K562 (cell line): Measurements from ENCODE around the gene LZTR1.

Experiments
- CBX3 ChIP-seq, 2 experiments: IDR thresholded peaks; 1 replicate in 1 of 2; 2 replicates in 1 of 2; pipeline ENCODE4 v1.6.1; 2012; ENCODE audit warnings: inconsistent platforms in 2 of 2, low read length in 2 of 2, borderline replicate concordance in 1 of 2, control low read depth in 1 of 2
- KDM1A ChIP-seq, 2 experiments: fragments of 450-650 bp; IDR thresholded peaks; 2 replicates each; pipeline ENCODE4 v1.6.1; 2016; ENCODE audit warnings: mild to moderate bottlenecking in 2 of 2
- MAFF ChIP-seq: IDR thresholded peaks from 2 replicates; pipeline ENCODE4 v1.6.1; 2012; ENCODE audit warnings: low read length, improper control_type of control experiment
- PHF20 ChIP-seq: fragments of 450-650 bp; IDR thresholded peaks from 2 replicates; pipeline ENCODE4 v1.6.1; 2018; ENCODE audit not compliant: partially characterized antibody
- POLR2A ChIP-seq: fragments of 450-650 bp; conservative IDR thresholded peaks from 2 replicates; pipeline ENCODE4 v1.6.1; 2016
- RAD21 ChIP-seq, 2 experiments: fragments of 250-450 bp in 1 of 2; fragments of 450-650 bp in 1 of 2; sonication (Bioruptor Pico) in 1 of 2; formaldehyde crosslinking in 1 of 2; IDR thresholded peaks in 1 of 2; conservative IDR thresholded peaks in 1 of 2; 2 replicates each; pipeline versions ENCODE4 v1.4.0 to v1.8.0; 2020 to 2022; ENCODE audit warnings: mild to moderate bottlenecking in 2 of 2, moderate library complexity in 1 of 2
- RNF2 ChIP-seq: sonication (generic); IDR thresholded peaks from 2 replicates; pipeline ENCODE4 v1.6.1; 2016
- ZFP30 ChIP-seq: fragments of 250-450 bp; sonication (Bioruptor Pico); IDR thresholded peaks from 2 replicates; pipeline ENCODE4 v1.8.0; 2022; ENCODE audit warnings: moderate library complexity, mild to moderate bottlenecking, inconsistent platforms, borderline replicate concordance
- ZNF263 ChIP-seq: sonication (generic); formaldehyde crosslinking; IDR thresholded peaks from 2 replicates; pipeline ENCODE4 v1.8.0; 2022; ENCODE audit warnings: mild to moderate bottlenecking, missing genetic modification reagents, borderline replicate concordance
- ZNF384 ChIP-seq: IDR thresholded peaks from 2 replicates; pipeline ENCODE4 v1.6.1; 2012; ENCODE audit warnings: low read depth, low read length, improper control_type of control experiment
- TF ChIP-seq, protein P1 (sequence below): fragments of 150-350 bp; IDR thresholded peaks from 2 replicates; pipeline ENCODE4 v1.6.1; 2014; ENCODE audit warnings: low read depth, mild to moderate bottlenecking, low read length, borderline replicate concordance
- TF ChIP-seq, protein P2 (sequence below), 3 experiments: IDR thresholded peaks in 2 of 3; conservative IDR thresholded peaks in 1 of 3; 2 replicates each; pipeline ENCODE4 v1.5.1; 2011 to 2012; ENCODE audit warnings: low read length in 3 of 3, mild to moderate bottlenecking in 3 of 3, control low read depth in 2 of 3, improper control_type of control experiment in 1 of 3, inconsistent platforms in 1 of 3, low read depth in 1 of 3, mixed read lengths in 1 of 3, moderate library complexity in 1 of 3; ENCODE audit not compliant: insufficient read depth in 2 of 3

DNA sequence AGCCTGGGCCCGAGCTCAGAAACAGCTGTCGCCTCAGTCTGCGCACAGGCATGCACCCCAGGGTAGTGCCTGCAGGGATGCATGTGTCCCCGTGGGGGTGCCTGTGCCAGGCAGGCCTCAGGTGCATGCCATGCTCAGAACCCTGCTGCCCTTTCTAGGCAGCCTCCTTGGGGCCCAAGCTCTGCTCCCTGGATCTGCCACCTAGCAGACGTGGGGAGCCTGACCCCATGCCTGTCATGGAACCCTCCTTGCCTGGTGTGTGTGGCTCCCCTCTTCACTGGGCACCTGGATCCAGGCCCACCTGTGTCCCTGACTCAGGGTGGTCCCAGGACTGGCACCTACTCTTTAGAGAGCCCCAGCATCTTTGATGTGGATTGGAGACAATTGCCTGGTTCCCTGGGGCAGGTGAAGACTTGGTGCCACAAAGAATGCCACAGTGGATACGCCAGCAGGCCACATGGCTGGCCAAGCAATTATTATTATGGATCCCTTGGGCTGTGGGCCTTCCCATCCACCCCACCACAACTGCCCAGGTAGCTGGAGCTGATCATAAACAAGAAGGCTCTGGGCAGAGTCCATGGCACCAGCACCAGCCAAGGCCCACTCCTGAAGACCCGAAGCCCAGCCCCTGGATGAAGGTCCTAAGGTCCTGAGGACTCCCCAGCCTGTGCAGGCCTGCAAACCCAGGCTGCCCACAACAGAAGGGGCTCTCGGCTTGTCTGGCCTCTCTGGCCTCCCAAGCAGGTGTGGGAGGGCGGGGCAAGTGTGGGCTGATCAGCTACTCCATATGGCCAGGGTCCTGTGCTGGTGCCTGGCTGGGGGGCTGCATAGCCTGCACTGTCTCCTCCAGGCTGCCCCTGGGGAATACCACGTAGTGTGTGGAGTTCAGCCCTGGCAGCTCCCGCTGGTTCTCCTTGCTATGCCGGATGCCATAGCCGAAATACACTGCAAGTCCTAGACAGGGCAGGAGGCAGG lies 46.5 kb downstream of the LZTR1 start:
- TF ChIP-seq POLR2A (no peak), ZFP30 (CRISPR knock-in tag) (no peak), ZNF263 (CRISPR knock-in tag) (no peak), RAD21 (CRISPR knock-in tag; conservative IDR thresholded peaks at IDR 0.05 in 1 of 2, IDR thresholded peaks at IDR 0.05 in 1 of 2) (no peak), ZNF384 (no peak), MAFF (no peak), CBX3 (IDR thresholded peaks at IDR 0.05; ENCODE audit: borderline replicate concordance in 1 of 2, low read length in 2 of 2) (no peak), KDM1A (IDR thresholded peaks at IDR 0.05) (no peak), PHF20 (no peak), RNF2 (no peak)
- TF ChIP-seq, protein P1, sequence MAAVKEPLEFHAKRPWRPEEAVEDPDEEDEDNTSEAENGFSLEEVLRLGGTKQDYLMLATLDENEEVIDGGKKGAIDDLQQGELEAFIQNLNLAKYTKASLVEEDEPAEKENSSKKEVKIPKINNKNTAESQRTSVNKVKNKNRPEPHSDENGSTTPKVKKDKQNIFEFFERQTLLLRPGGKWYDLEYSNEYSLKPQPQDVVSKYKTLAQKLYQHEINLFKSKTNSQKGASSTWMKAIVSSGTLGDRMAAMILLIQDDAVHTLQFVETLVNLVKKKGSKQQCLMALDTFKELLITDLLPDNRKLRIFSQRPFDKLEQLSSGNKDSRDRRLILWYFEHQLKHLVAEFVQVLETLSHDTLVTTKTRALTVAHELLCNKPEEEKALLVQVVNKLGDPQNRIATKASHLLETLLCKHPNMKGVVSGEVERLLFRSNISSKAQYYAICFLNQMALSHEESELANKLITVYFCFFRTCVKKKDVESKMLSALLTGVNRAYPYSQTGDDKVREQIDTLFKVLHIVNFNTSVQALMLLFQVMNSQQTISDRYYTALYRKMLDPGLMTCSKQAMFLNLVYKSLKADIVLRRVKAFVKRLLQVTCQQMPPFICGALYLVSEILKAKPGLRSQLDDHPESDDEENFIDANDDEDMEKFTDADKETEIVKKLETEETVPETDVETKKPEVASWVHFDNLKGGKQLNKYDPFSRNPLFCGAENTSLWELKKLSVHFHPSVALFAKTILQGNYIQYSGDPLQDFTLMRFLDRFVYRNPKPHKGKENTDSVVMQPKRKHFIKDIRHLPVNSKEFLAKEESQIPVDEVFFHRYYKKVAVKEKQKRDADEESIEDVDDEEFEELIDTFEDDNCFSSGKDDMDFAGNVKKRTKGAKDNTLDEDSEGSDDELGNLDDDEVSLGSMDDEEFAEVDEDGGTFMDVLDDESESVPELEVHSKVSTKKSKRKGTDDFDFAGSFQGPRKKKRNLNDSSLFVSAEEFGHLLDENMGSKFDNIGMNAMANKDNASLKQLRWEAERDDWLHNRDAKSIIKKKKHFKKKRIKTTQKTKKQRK: no peak
- TF ChIP-seq, protein P2, sequence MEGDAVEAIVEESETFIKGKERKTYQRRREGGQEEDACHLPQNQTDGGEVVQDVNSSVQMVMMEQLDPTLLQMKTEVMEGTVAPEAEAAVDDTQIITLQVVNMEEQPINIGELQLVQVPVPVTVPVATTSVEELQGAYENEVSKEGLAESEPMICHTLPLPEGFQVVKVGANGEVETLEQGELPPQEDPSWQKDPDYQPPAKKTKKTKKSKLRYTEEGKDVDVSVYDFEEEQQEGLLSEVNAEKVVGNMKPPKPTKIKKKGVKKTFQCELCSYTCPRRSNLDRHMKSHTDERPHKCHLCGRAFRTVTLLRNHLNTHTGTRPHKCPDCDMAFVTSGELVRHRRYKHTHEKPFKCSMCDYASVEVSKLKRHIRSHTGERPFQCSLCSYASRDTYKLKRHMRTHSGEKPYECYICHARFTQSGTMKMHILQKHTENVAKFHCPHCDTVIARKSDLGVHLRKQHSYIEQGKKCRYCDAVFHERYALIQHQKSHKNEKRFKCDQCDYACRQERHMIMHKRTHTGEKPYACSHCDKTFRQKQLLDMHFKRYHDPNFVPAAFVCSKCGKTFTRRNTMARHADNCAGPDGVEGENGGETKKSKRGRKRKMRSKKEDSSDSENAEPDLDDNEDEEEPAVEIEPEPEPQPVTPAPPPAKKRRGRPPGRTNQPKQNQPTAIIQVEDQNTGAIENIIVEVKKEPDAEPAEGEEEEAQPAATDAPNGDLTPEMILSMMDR (IDR thresholded peaks at IDR 0.05 in 2 of 3, conservative IDR thresholded peaks at IDR 0.05 in 1 of 3; ENCODE audit: insufficient read depth in 2 of 3, low read depth in 1 of 3, low read length in 3 of 3): no peak
